GM18505 (cell line): ENCODE results near the gene LUC7L3.

ENCODE experiments used
- ATAC-seq: cut with Tn5 transposase; IDR thresholded peaks from one replicate; pipeline ENCODE4 v1.9.1; 2021; ENCODE audit not compliant: unreplicated experiment
- POLR2A ChIP-seq: IDR thresholded peaks from 4 replicates; pipeline ENCODE4 v1.6.1; 2011; ENCODE audit warnings: borderline replicate concordance; ENCODE audit not compliant: insufficient read depth, insufficient read length; ENCODE audit errors: extremely low read depth

LUC7L3 gene

DNA sequence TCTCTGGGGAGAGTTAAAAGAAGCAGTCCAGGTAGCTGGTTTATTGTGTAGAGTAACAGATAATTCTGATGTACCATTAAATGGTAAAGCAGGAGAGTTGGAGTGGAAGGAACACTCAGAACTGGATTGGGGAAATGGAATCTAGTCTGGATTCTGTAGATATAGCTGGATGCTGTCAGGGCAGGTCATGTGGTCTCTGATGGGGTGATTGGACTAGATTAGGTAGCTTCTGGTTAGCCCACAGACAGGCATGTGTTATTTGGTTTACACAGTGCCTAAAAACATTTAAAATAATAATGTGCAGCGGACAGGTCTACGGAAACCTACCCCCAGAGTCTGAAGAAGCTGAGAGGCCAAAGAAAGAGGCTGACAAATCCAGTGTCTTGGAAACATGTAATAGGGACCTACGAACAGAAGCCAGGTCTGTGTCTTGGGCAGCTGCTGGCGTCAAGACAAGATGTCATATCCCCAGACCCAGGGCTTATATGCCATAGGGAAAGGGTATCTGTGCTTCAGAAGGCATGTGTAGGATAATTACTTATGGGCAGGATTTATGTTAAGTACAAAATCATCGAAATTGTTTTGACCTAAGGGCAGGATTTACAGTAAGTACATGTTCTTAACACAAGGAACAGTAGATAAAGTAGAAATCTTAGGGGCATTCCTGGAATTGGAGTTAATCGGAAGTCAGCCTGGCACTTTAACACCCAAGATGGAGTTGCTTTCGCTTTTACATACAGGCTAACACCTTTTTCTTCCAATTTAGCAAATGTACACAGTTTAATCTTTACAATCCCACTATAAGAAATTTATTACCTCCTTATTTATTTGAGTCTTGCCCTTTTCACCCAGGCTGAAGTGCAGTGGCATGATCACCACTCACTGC, 12.4 kb downstream of the LUC7L3 start:
- no peak for TF ChIP-seq POLR2A
- ATAC-seq = no peak

DNA sequence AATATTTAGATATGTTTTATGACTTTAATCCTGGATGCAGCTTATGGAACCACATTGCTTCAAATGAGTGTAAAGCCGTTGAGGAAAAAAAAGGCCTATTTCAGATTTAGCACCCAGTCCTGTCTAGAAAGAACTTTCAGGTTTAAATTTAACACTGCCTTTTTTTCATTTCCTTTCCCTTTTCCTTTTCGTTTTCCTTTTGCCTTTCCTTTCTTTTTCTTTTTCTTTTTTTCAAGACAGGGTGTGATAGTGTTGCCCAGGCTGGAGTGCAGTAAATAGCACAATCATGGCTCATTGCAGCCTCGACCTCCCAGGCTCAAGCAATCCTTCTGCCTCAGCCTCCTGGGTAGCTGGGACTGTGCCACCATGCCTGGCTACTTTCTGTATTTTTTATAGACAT, 15.9 kb downstream of the LUC7L3 start:
- TF ChIP-seq POLR2A = no peak
- no peak for ATAC-seq

DNA sequence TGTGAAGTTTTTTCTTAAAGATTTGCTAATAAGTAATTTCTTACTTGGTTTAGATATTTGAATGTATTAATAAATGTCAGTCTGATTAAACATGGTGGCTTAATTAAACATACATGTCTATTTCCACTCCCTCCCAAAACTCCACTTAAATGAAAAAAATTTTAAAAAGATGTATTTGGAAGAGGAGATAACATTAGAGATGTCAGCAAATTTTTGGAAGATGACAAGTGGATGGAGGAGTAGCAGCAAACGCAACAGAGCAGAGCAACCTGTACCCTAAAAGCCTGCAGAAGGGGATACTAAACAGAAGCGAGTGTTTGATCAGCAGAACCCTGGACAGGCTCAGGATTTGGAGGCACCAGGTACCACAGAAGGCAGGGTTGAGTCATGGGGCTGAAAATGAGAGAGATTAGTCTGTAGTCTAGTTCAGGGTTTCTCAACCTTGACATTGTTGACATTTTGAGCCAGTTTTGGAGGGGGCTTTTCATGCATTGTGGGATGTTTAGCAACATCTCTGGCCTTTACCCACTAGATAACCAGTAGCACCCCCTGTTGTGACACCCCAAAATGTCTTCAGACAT, 17.8 kb downstream of the LUC7L3 start:
- TF ChIP-seq POLR2A = no peak

DNA sequence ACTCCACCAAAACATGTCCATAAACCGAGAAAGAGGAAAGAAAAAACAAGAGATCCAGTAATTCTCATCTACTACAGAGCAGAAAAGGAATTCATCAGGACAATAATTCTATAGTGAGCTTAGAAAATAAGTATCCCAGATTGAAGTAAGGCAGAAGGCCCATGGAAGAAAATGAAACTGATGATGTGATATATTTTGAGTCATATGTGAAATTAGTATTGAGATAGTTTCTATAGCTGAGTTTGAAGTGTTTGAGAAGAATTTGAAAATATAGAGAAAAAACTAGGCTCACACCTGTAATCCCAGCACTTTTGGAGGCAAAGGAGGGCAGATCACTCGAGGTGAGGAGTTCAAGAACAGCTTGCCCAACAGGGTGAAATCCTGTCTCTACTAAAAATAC, 19.7 kb downstream of the LUC7L3 start:
- no peak for TF ChIP-seq POLR2A

More for the DNA sequence above, 17.8 kb downstream of the LUC7L3 start:
- no peak for ATAC-seq

DNA sequence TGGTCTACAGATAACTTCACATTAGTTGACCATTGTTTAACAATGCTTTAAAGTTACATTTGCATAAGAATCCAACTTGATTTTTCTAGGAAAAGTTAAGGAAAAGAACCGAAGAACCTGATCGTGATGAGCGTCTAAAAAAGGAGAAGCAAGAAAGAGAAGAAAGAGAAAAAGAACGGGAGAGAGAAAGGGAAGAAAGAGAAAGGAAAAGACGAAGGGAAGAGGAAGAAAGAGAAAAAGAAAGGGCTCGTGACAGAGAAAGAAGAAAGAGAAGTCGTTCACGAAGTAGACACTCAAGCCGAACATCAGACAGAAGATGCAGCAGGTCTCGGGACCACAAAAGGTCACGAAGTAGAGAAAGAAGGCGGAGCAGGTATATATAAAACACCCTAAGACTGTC, 26.2 kb downstream of the LUC7L3 start:
- no peak for TF ChIP-seq POLR2A
- no peak for ATAC-seq

More for the DNA sequence above, 19.7 kb downstream of the LUC7L3 start:
- ATAC-seq = no peak

DNA sequence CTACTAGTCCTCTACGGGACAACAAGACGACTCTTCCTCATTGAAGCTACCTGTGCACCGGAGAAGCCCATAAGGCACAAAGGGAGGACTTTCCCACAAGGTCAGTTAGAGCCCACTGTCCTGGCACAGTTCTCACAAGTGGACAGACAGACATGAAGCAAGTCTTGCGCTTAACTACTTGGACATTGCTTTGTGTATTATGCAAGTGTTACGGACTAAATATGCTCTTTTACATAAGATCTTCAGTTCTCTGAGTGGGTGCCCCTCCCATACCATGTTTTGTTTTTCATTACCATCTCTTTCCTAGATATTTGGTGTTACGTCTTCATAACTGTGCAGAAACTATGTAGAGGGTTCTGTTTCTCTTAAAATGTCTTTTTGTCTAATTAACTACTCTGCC, 29.8 kb downstream of the LUC7L3 start:
- TF ChIP-seq POLR2A = no peak
- no peak for ATAC-seq

DNA sequence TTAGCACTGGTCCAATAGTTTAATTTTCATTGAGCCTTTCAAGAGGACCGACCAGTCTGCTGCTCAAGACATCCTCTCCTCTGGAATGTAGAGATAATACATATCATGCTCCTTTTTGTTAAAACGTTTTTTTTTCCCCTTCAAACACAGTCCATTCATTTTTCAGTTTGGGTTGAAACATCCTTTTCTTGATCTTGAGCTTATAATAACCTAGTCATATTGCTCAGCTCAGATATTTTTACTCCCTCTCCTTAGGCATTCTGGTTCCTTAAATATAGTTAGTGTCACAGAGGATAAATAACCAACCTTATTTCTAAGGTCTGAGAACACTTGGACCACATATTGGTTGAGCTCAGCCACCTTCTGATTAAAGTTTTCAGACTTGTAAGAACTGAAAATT, 35.1 kb downstream of the LUC7L3 start:
- TF ChIP-seq POLR2A = no peak
- no peak for ATAC-seq

DNA sequence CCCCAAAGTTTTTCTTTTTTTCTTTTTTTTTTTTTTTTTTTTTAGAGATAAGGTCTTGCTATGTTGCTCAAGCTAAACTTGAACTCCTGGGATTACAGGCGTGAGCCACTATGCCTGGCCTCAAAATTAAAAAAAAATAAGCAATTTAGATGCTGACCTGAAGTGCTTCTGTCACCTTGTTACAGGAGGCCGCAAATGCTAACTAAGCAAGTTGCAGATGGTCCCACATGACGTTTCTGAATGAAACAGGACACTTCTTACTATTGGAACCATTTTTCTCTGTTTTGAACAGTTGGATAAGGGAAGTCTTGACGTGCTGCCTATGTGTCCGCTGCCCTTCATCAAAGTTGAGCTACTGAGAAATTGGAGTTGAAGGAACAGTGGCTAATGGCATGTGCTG, 39.1 kb downstream of the LUC7L3 start:
- no peak for ATAC-seq
- no peak for TF ChIP-seq POLR2A

DNA sequence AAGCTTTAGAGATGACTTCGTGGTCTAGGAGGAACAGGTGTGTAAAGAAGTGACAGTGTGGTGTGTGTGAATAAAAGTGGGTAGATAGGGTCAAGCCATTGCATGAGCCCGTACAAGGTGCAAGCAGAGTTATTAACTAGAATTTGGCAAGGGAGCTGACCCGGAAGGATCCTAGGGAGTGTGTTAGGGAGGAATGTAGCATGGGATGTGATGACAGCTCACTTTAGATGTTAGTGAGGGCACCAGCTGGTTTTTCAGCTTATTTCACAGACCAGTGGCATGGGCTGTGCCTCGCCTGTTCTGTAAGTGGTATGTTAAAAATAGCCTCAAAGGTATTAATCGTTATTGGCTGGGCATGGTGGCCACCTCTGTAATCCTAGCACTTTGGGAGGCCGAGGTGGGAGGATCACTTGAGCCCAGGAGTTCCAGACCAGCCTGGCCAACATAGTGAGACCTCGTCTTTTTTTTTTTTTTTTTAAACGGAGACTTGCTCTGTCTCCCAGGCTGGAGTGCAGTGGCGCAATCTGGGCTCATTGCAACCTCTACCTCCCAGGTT, 39.7 kb downstream of the LUC7L3 start:
- no peak for ATAC-seq
- no peak for TF ChIP-seq POLR2A

DNA sequence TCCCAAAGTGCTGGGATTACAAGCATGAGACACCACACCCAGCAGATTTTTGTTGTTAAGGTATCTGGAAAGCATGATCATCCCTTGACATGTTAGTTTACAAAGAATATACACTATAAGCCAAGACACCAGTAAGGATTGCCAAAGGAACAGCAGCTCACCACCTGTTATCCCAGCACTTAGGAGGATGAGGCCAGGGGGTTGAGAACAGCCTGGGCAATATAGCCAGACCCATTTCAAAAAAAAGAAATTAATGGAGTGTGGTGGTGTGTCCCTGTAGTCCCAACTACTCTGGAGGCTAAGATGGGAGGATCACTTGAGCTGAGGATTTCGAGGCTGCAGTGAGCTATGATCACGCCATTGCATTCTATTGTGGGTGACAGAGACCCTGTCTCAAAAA, 42.8 kb downstream of the LUC7L3 start:
- no peak for ATAC-seq
- no peak for TF ChIP-seq POLR2A

DNA sequence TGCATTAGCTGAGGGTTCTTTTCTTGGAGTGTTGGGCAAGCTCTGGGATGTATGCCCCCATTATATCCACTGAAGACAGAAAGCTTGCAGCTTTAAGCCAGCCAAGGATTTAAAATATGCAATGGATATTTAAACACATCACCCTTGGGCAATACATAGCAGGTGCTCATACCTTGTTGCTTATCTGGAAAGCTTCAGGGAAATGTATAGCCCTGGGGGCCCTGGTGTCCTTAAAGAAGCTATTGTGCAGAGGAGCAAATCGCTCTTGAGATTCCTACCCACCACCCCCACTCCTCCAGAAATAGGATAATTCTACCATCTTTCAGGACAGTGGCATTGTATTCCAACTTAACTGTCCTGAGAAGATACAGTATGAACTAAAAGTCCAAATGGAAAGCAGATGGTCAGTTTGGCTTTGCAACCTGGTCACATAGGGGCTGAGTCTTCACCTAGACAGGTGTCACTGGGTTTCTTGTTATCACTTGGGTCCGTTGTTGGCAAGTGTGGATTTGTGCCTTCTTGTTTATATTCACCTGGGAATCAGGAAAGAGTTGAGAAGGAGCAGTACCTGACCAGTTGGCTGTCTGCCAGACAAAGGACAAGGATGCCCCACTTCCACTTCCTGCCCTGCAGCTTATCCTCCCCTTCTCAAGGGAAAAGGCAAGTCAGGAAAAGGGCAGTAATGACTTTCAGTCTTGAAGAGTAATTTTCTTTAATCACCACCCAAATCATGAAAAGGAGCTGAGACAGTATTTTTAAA, 44.5 kb downstream of the LUC7L3 start:
- TF ChIP-seq POLR2A = no peak
- ATAC-seq = no peak

DNA sequence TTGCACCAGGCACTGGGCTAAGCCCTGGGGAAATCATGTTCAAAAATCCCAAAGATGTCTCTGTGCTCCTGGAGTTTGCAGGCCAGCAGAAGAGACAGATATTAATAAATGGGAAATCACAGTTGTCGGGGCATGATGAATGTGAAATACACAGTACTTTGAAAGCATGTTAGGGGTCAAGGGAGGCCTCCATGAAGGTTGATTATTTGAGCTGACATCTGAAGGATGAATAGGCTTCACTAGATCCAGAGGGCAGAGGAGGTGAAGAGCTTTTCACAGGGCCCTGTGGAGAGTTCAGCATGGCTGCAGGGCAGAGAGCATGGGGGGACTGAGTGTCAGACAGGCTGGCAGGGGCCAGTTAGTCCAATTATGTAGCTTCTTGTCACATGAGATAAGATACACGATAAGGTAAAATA, 45.3 kb downstream of the LUC7L3 start:
- ATAC-seq = no peak
- TF ChIP-seq POLR2A = no peak
